K562 (cell line): Measurements from ENCODE around the gene PI4KA. TPM values are rescaled to one million over a fixed set of nuclear protein-coding genes. Genes with fewer than 3 reads are reported as not detected.

Experiments used
- ATAC-seq: fragments of 200-7000 bp; cut with Tn5 transposase; 3 replicates; pipeline ENCODE4 v1.9.1; 2020; ENCODE audit warnings: moderate library complexity
- BruUV-seq: library from RNA; stranded (reverse); fragments of 400-500 nt; replicated peaks from 2 replicates; lab custom pipeline; 2021; lab: Mats Ljungman, UMichigan
- CTCF ChIA-PET: fragments of 300-600 bp; formaldehyde crosslinking; extraction: SDS; loops from one replicate; lab custom pipeline; 2021; ENCODE audit warnings: low intra/inter-chr PET ratio; lab: Yijun Ruan, JAX
- POLR2A ChIA-PET: fragments of 300-600, 350-650 bp; sonication (Branson Sonifier 250); formaldehyde crosslinking; extraction: SDS; loops from one replicate; lab custom pipeline; 2021; ENCODE audit warnings: antibody characterized with exemption, inconsistent platforms; lab: Yijun Ruan, JAX
- DNase-seq, 4 experiments: peaks; one replicate each; pipeline versions ENCODE4 v3.0.0 to v3.0.0-alpha.2; 2011 to 2018; ENCODE audit warnings: low spot score in 3 of 4, mixed read lengths in 3 of 4; ENCODE audit errors: extremely low read depth in 1 of 4
- FAIRE-seq: peaks from 2 replicates; lab custom pipeline; 2011; peaks lifted over from hg19 to GRCh38; lab: Jason Lieb, UNC
- H2AFZ ChIP-seq: 2 replicates; pipeline ENCODE4 v1.6.0; 2011; ENCODE audit warnings: low read depth, low read length, control low read depth, inconsistent platforms
- H3K27ac ChIP-seq: fragments of 200-600 bp; 3 replicates; pipeline ENCODE4 v1.8.0; 2011; ENCODE audit warnings: low read depth, mild to moderate bottlenecking, control low read depth, inconsistent platforms, low read length, moderate library complexity, mixed read lengths; ENCODE audit errors: extremely low read depth
- H3K27me3 ChIP-seq, 2 experiments: fragments of 300-600 bp in 1 of 2; 2 replicates in 1 of 2; 3 replicates in 1 of 2; pipeline versions ENCODE4 v1.6.0 to v1.8.0; 2011; ENCODE audit warnings: inconsistent platforms in 2 of 2, low read length in 2 of 2, mild to moderate bottlenecking in 1 of 2, mixed read lengths in 1 of 2, moderate library complexity in 1 of 2; ENCODE audit not compliant: control insufficient read depth in 2 of 2, insufficient read depth in 2 of 2
- H3K36me3 ChIP-seq: fragments of 300-600 bp; 3 replicates; pipeline ENCODE4 v1.8.0; 2011; ENCODE audit warnings: mild to moderate bottlenecking, low read length, inconsistent platforms; ENCODE audit not compliant: control insufficient read depth, insufficient read depth
- H3K4me1 ChIP-seq, 2 experiments: fragments of 200-600 bp in 1 of 2; replicated peaks in 1 of 2; 2 replicates in 1 of 2; 3 replicates in 1 of 2; pipeline versions ENCODE4 v1.5.1 to v1.8.0; 2011; ENCODE audit warnings: inconsistent platforms in 2 of 2, low read length in 2 of 2, mild to moderate bottlenecking in 1 of 2, mixed read lengths in 1 of 2, moderate library complexity in 1 of 2; ENCODE audit not compliant: control insufficient read depth in 2 of 2, insufficient read depth in 2 of 2
- H3K4me2 ChIP-seq: 2 replicates; pipeline ENCODE4 v1.6.1; 2011; ENCODE audit warnings: low read length, control low read depth, inconsistent platforms, mixed read lengths; ENCODE audit not compliant: insufficient read depth
- H3K4me3 ChIP-seq: fragments of 200-600 bp; sonication (generic), shearing (Covaris generic); 2 replicates; pipeline ENCODE4 v1.5.1; 2016; ENCODE audit warnings: control low read depth, inconsistent platforms
- H3K79me2 ChIP-seq: fragments of 200-600 bp; 3 replicates; pipeline ENCODE4 v1.8.0; 2011; ENCODE audit warnings: low read length, inconsistent platforms; ENCODE audit not compliant: control insufficient read depth, insufficient read depth
- H3K9ac ChIP-seq, 2 experiments: 2 replicates each; pipeline versions ENCODE4 v1.6.0 to v1.6.1; 2011; ENCODE audit warnings: low read depth in 2 of 2, low read length in 2 of 2, control low read depth in 1 of 2, inconsistent platforms in 1 of 2, mild to moderate bottlenecking in 1 of 2, mixed read lengths in 1 of 2; ENCODE audit not compliant: insufficient read depth in 1 of 2
- H3K9me1 ChIP-seq: one replicate; pipeline ENCODE4 v1.6.0; 2011; ENCODE audit warnings: inconsistent platforms, mild to moderate bottlenecking, low read length, moderate library complexity; ENCODE audit not compliant: control insufficient read depth, insufficient read depth
- H3K9me3 ChIP-seq: replicated peaks from 2 replicates; pipeline ENCODE4 v1.5.1; 2011; ENCODE audit warnings: low read depth, low read length, inconsistent platforms; ENCODE audit not compliant: control insufficient read depth, insufficient read depth
- H4K20me1 ChIP-seq: replicated peaks from 2 replicates; pipeline ENCODE4 v1.6.1; 2011; ENCODE audit warnings: low read length, inconsistent platforms, mixed read lengths; ENCODE audit not compliant: control insufficient read depth, insufficient read depth
- FUS ChIP-seq: fragments of 200-400 bp; formaldehyde crosslinking; optimal IDR thresholded peaks from 2 replicates; pipeline ENCODE3; 2017; ENCODE audit warnings: low read depth, low read length
- JUN ChIP-seq, 2 experiments: sonication (generic) in 1 of 2; formaldehyde crosslinking in 1 of 2; IDR thresholded peaks; 2 replicates each; pipeline versions ENCODE4 v1.6.1 to v1.8.0; 2012 to 2022; ENCODE audit warnings: borderline replicate concordance in 2 of 2, mild to moderate bottlenecking in 2 of 2, improper control_type of control experiment in 1 of 2, low read depth in 1 of 2, low read length in 1 of 2, missing genetic modification reagents in 1 of 2
- NFE2L1 ChIP-seq: fragments of 450-650 bp; IDR thresholded peaks from 2 replicates; pipeline ENCODE4 v1.6.1; 2016; ENCODE audit warnings: missing genetic modification characterization, low read depth, mild to moderate bottlenecking, missing compliant biosample characterization, moderate library complexity, borderline replicate concordance
- TGIF2 ChIP-seq: sonication (generic); formaldehyde crosslinking; IDR thresholded peaks from 2 replicates; pipeline ENCODE4 v1.8.1; 2022; ENCODE audit warnings: mild to moderate bottlenecking, missing genetic modification reagents, moderate library complexity
- WGBS: fragments of 100-300 bp; shearing (Covaris generic); methylation state at CpG from one replicate; pipeline ENCODE4 v1.1.6; 2016; ENCODE audit warnings: low coverage, mixed read lengths; ENCODE audit not compliant: insufficient coverage; ENCODE audit errors: missing lambda C conversion rate; 5-methylcytosine and 5-hydroxymethylcytosine counted together
- in situ Hi-C: fragments of 300-500 bp; cut with MboI; formaldehyde crosslinking; loops from 4 replicates; pipeline ENCODE4 v1.15.0; 2018; ENCODE audit warnings: inconsistent platforms, mixed read lengths
- intact Hi-C: fragments of 100-400 bp; cut with micrococcal nuclease; formaldehyde crosslinking; loops from 2 replicates; pipeline ENCODE4 v1.14.2; 2022
- polyA plus RNA-seq, 8 experiments: library from polyadenylated mRNA; depleted of rRNA in 4 of 8; stranded (reverse) in 5 of 8; unstranded in 3 of 8; fragments of >200 nt; fragmentation: Nextera tagmentation in 2 of 8; fragmentation: Illumina TruSeq in 1 of 8; extraction: Ambion mirVana in 2 of 8; extraction: Trizol in 1 of 8; gene quantifications; 2 replicates each; pipeline versions ENCODE4 v1.2.1 to v1.2.3, GENCODE V29; 2011 to 2014; ENCODE audit warnings: inconsistent platforms in 1 of 8, missing spikeins in 1 of 8
- total RNA-seq, 7 experiments: library from RNA; depleted of rRNA in 6 of 7; stranded (reverse); fragments of >200 nt in 6 of 7; fragmentation: Illumina TruSeq in 2 of 7; extraction: Trizol in 2 of 7; gene quantifications; 2 replicates each; pipeline versions ENCODE4 v1.2.1 to v1.2.3, GENCODE V29; 2011 to 2021; ENCODE audit warnings: low replicate concordance in 1 of 7
- TF ChIP-seq, protein P1 (sequence below): sonication (generic); IDR thresholded peaks from 2 replicates; pipeline ENCODE4 v1.6.1; 2016
- TF ChIP-seq, protein P2 (sequence below): sonication (generic); formaldehyde crosslinking; IDR thresholded peaks from 2 replicates; pipeline ENCODE4 v1.8.1; 2023; ENCODE audit warnings: mild to moderate bottlenecking, missing genetic modification reagents
- TF ChIP-seq, protein P3 (sequence below): fragments of 250-450 bp; sonication (Bioruptor Pico); IDR thresholded peaks from 2 replicates; pipeline ENCODE4 v1.8.0; 2022; ENCODE audit warnings: moderate library complexity, mild to moderate bottlenecking, inconsistent platforms
- TF ChIP-seq, protein P4 (sequence below): fragments of 250-450 bp; sonication (Bioruptor Pico); IDR thresholded peaks from 2 replicates; pipeline ENCODE4 v1.4.0; 2020

The PI4KA gene
- total and polyA plus RNA-seq, 9 of the 15 experiments (the other 6 are each of a cell fraction or from before 2014, with no cell fraction given), result 7.3 to 187 (median 84.7) TPM

DNA sequence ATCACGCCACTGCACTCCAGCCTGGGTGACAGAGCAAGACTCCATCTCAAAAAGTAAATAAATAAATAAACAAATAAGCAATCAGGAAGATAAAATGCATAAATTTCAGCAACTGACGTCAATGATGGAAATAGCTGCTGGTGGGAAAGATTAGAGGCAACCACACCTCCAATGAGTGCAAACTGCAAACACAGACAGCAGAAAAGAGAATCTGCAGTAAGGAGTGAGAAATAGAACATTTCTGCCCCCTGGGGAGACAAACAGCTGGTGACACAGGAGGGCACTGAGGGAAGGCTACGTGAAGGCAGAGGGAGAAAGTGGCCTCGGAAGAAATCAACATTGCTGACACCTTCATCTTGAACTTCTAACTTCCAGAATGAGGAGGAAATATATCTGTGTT is 6.5 kb downstream of the PI4KA start (continued):
- TF ChIP-seq, protein P1, sequence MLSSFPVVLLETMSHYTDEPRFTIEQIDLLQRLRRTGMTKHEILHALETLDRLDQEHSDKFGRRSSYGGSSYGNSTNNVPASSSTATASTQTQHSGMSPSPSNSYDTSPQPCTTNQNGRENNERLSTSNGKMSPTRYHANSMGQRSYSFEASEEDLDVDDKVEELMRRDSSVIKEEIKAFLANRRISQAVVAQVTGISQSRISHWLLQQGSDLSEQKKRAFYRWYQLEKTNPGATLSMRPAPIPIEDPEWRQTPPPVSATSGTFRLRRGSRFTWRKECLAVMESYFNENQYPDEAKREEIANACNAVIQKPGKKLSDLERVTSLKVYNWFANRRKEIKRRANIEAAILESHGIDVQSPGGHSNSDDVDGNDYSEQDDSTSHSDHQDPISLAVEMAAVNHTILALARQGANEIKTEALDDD, result no peak

DNA sequence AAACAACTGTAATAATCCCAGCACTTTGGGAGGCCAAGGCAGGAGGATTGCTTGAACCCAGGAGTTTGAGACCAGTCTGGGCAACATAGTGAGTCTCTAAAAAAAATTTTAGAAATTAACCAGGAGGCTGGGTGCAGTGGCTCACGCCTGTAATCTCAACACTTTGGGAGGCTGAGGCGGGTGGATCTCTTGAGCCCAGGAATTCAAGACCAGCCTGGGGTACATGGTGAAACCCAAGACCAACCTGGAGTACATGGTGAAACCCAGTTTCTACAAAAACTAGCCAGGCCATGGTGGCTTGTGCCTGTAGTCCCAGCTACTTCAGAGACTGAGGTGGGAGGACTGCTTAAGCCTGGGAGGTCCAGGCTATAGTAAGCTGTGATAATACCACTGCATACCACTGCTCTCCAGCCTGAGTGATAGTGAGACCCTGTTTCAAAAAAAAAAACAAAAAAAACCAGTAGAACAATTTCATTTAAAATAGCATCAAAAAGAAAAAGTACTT is 11.2 kb downstream of the PI4KA start:
- no peak overlapping the region for H3K4me2 ChIP-seq
- H4K20me1 ChIP-seq, result peaks cover 15% of the 10 kb centered on the region
- H3K27me3 ChIP-seq, result no peaks in the 10 kb centered on the region; a peak in 1 of 5 replicates
- peaks cover 18 to 22% of the 10 kb centered on the region in 2 experiments for H3K4me1 ChIP-seq
- ChIA-PET POLR2A (interaction anchor here (0.6 to 5.9 kb wide), 5 partner anchors 9 to 57 kb away, joined by 3 to 37 read pairs (median 6); no protein-coding TSS in a partner anchor), CTCF (interaction anchor here (0.6 to 0.7 kb wide), 2 partner anchors 23 to 1822 kb away, joined by 3 read pairs; no protein-coding TSS in a partner anchor)
- H3K36me3 ChIP-seq, result no peaks in the 10 kb centered on the region
- FAIRE-seq, result no peak
- no peaks in the 10 kb centered on the region for H3K9me1 ChIP-seq
- intact Hi-C loops (no loop called here), in situ Hi-C loops (no loop called here)
- no peak for DNase-seq
- H3K79me2 ChIP-seq, result peaks cover 80% of the 10 kb centered on the region
- H3K27ac ChIP-seq, result no peak overlapping the region
- peak overlapping the region in 1 of 2 experiments; percentile 7; a peak in 1 of 4 replicates for H3K9ac ChIP-seq
- H2AFZ ChIP-seq, result no peak overlapping the region
- peak; percentile 37 for ATAC-seq
- no TSS peak for BruUV-seq
- no peak overlapping the region for H3K4me3 ChIP-seq
- no peaks in the 10 kb centered on the region for H3K9me3 ChIP-seq
- 93% methylated on average over 2 of the region's 2 CpGs for WGBS
- TF ChIP-seq TGIF2 (CRISPR knock-in tag) (0 out of 2 replicates have a peak, but pooled peaks have one; percentile 51), NFE2L1 (tag) (peak; percentile 27; the same call in 1 of the 2 replicates), FUS (no peak), JUN (IDR thresholded peaks at IDR 0.05; ENCODE audit: borderline replicate concordance, low read depth, low read length) (no peak), JUN (CRISPR knock-in tag; IDR thresholded peaks at IDR 0.05; ENCODE audit: borderline replicate concordance) (peak; percentile 63; the same call in 1 of the 2 replicates)
- TF ChIP-seq, protein P2, sequence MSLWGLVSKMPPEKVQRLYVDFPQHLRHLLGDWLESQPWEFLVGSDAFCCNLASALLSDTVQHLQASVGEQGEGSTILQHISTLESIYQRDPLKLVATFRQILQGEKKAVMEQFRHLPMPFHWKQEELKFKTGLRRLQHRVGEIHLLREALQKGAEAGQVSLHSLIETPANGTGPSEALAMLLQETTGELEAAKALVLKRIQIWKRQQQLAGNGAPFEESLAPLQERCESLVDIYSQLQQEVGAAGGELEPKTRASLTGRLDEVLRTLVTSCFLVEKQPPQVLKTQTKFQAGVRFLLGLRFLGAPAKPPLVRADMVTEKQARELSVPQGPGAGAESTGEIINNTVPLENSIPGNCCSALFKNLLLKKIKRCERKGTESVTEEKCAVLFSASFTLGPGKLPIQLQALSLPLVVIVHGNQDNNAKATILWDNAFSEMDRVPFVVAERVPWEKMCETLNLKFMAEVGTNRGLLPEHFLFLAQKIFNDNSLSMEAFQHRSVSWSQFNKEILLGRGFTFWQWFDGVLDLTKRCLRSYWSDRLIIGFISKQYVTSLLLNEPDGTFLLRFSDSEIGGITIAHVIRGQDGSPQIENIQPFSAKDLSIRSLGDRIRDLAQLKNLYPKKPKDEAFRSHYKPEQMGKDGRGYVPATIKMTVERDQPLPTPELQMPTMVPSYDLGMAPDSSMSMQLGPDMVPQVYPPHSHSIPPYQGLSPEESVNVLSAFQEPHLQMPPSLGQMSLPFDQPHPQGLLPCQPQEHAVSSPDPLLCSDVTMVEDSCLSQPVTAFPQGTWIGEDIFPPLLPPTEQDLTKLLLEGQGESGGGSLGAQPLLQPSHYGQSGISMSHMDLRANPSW (CRISPR knock-in tag), result 0 out of 2 replicates have a peak, but pooled peaks have one; percentile 21
- TF ChIP-seq, protein P3, sequence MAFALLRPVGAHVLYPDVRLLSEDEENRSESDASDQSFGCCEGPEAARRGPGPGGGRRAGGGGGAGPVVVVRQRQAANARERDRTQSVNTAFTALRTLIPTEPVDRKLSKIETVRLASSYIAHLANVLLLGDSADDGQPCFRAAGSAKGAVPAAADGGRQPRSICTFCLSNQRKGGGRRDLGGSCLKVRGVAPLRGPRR (CRISPR knock-in tag), result 0 out of 2 replicates have a peak, but pooled peaks have one; percentile 69
- TF ChIP-seq, protein P4, sequence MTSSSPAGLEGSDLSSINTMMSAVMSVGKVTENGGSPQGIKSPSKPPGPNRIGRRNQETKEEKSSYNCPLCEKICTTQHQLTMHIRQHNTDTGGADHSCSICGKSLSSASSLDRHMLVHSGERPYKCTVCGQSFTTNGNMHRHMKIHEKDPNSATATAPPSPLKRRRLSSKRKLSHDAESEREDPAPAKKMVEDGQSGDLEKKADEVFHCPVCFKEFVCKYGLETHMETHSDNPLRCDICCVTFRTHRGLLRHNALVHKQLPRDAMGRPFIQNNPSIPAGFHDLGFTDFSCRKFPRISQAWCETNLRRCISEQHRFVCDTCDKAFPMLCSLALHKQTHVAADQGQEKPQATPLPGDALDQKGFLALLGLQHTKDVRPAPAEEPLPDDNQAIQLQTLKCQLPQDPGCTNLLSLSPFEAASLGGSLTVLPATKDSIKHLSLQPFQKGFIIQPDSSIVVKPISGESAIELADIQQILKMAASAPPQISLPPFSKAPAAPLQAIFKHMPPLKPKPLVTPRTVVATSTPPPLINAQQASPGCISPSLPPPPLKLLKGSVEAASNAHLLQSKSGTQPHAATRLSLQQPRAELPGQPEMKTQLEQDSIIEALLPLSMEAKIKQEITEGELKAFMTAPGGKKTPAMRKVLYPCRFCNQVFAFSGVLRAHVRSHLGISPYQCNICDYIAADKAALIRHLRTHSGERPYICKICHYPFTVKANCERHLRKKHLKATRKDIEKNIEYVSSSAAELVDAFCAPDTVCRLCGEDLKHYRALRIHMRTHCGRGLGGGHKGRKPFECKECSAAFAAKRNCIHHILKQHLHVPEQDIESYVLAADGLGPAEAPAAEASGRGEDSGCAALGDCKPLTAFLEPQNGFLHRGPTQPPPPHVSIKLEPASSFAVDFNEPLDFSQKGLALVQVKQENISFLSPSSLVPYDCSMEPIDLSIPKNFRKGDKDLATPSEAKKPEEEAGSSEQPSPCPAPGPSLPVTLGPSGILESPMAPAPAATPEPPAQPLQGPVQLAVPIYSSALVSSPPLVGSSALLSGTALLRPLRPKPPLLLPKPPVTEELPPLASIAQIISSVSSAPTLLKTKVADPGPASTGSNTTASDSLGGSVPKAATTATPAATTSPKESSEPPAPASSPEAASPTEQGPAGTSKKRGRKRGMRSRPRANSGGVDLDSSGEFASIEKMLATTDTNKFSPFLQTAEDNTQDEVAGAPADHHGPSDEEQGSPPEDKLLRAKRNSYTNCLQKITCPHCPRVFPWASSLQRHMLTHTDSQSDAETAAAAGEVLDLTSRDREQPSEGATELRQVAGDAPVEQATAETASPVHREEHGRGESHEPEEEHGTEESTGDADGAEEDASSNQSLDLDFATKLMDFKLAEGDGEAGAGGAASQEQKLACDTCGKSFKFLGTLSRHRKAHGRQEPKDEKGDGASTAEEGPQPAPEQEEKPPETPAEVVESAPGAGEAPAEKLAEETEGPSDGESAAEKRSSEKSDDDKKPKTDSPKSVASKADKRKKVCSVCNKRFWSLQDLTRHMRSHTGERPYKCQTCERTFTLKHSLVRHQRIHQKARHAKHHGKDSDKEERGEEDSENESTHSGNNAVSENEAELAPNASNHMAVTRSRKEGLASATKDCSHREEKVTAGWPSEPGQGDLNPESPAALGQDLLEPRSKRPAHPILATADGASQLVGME (CRISPR knock-in tag), result 0 out of 2 replicates have a peak, but pooled peaks have one; percentile 38
